H9 (cell line): ENCODE results near the gene CD1C. TPM values are rescaled to one million over a fixed set of nuclear protein-coding genes. Genes with fewer than 3 reads are reported as not detected.

Source experiments
- DNase-seq: peaks from one replicate; pipeline ENCODE4 v3.0.0-alpha.2; 2017
- H2AFZ ChIP-seq: one replicate; pipeline ENCODE4 v1.6.1; 2013; ENCODE audit warnings: mild to moderate bottlenecking, low read length, control low read depth, moderate library complexity
- H2AK5ac ChIP-seq: 2 replicates; pipeline ENCODE4 v1.6.1; 2013; ENCODE audit warnings: low read length, control low read depth, mixed read lengths; ENCODE audit not compliant: insufficient read length
- H2BK120ac ChIP-seq: one replicate; pipeline ENCODE4 v1.6.1; 2013; ENCODE audit warnings: low read depth, mild to moderate bottlenecking, low read length, control low read depth, inconsistent platforms; ENCODE audit not compliant: poor library complexity, severe bottlenecking
- H2BK12ac ChIP-seq: 2 replicates; pipeline ENCODE4 v1.6.1; 2013; ENCODE audit warnings: low read length, control low read depth, mixed read lengths, low read depth; ENCODE audit not compliant: insufficient read length
- H2BK15ac ChIP-seq: 2 replicates; pipeline ENCODE4 v1.6.1; 2013; ENCODE audit warnings: low read depth, low read length, control low read depth
- H2BK20ac ChIP-seq: one replicate; pipeline ENCODE4 v1.6.1; 2013; ENCODE audit warnings: low read depth, mild to moderate bottlenecking, low read length, control low read depth, inconsistent platforms; ENCODE audit not compliant: poor library complexity, severe bottlenecking
- H2BK5ac ChIP-seq: 2 replicates; pipeline ENCODE4 v1.6.1; 2013; ENCODE audit warnings: low read length, control low read depth, mixed read lengths; ENCODE audit not compliant: insufficient read length
- H3K14ac ChIP-seq: 2 replicates; pipeline ENCODE4 v1.6.1; 2013; ENCODE audit warnings: low read length, control low read depth; ENCODE audit not compliant: insufficient read depth
- H3K18ac ChIP-seq: 2 replicates; pipeline ENCODE4 v1.6.1; 2013; ENCODE audit warnings: low read depth, mild to moderate bottlenecking, mixed read lengths, low read length, control low read depth; ENCODE audit not compliant: insufficient read length
- H3K23ac ChIP-seq: 2 replicates; pipeline ENCODE4 v1.6.1; 2013; ENCODE audit warnings: low read length, control low read depth, mixed read lengths, low read depth; ENCODE audit not compliant: insufficient read length
- H3K23me2 ChIP-seq: 2 replicates; pipeline ENCODE4 v1.6.1; 2013; ENCODE audit warnings: low read depth, mild to moderate bottlenecking, mixed read lengths, low read length, control low read depth; ENCODE audit not compliant: insufficient read length, poor library complexity, severe bottlenecking
- H3K27ac ChIP-seq: 2 replicates; pipeline ENCODE4 v1.5.1; 2013; ENCODE audit warnings: low read length, control low read depth, mixed read lengths, low read depth; ENCODE audit not compliant: insufficient read length
- H3K27me3 ChIP-seq: 2 replicates; pipeline ENCODE4 v1.6.1; 2013; ENCODE audit warnings: low read length, control low read depth, inconsistent platforms; ENCODE audit not compliant: insufficient read depth
- H3K4ac ChIP-seq: 2 replicates; pipeline ENCODE4 v1.6.1; 2013; ENCODE audit warnings: low read depth, mild to moderate bottlenecking, control low read depth, inconsistent platforms, low read length, moderate library complexity
- H3K4me1 ChIP-seq: 2 replicates; pipeline ENCODE4 v1.6.1; 2013; ENCODE audit warnings: low read length, control low read depth, inconsistent platforms; ENCODE audit not compliant: insufficient read depth
- H3K4me2 ChIP-seq: 2 replicates; pipeline ENCODE4 v1.6.1; 2013; ENCODE audit warnings: low read length, control low read depth, mixed read lengths; ENCODE audit not compliant: insufficient read length, insufficient read depth
- H3K56ac ChIP-seq: 2 replicates; pipeline ENCODE4 v1.6.1; 2013; ENCODE audit warnings: low read depth, mild to moderate bottlenecking, mixed read lengths, low read length, control low read depth; ENCODE audit not compliant: insufficient read length
- H3K79me1 ChIP-seq: 2 replicates; pipeline ENCODE4 v1.6.1; 2013; ENCODE audit warnings: low read depth, mild to moderate bottlenecking, moderate library complexity, low read length, control low read depth, inconsistent platforms; ENCODE audit not compliant: insufficient read depth, poor library complexity, severe bottlenecking
- H3K79me2 ChIP-seq: 2 replicates; pipeline ENCODE4 v1.6.1; 2013; ENCODE audit warnings: low read length, control low read depth, inconsistent platforms; ENCODE audit not compliant: insufficient read depth
- H3K9ac ChIP-seq: 2 replicates; pipeline ENCODE4 v1.6.1; 2013; ENCODE audit warnings: low read length, control low read depth, mixed read lengths; ENCODE audit not compliant: insufficient read length; ENCODE audit errors: extremely low read depth
- H3K9me3 ChIP-seq: one replicate; pipeline ENCODE4 v1.6.1; 2013; ENCODE audit warnings: low read depth, low read length, inconsistent platforms; ENCODE audit not compliant: control insufficient read depth
- H3T11ph ChIP-seq: one replicate; pipeline ENCODE4 v1.6.1; 2013; ENCODE audit warnings: mild to moderate bottlenecking, low read length, control low read depth, inconsistent platforms
- H4K20me1 ChIP-seq: one replicate; pipeline ENCODE4 v1.6.1; 2013; ENCODE audit not compliant: control insufficient read depth, insufficient read length, insufficient read depth
- H4K5ac ChIP-seq: 2 replicates; pipeline ENCODE4 v1.6.1; 2013; ENCODE audit warnings: low read depth, mild to moderate bottlenecking, mixed read lengths, low read length, control low read depth; ENCODE audit not compliant: insufficient read length
- H4K8ac ChIP-seq: replicated peaks from 2 replicates; pipeline ENCODE4 v1.6.1; 2013; ENCODE audit warnings: low read length, control low read depth, mixed read lengths, low read depth; ENCODE audit not compliant: insufficient read length
- H4K91ac ChIP-seq: 2 replicates; pipeline ENCODE4 v1.6.1; 2013; ENCODE audit warnings: low read depth, mild to moderate bottlenecking, moderate library complexity, mixed read lengths, low read length, control low read depth; ENCODE audit not compliant: insufficient read length
- H3K27ac Mint-ChIP-seq, 3 experiments: 2 replicates in 2 of 3; 3 replicates in 1 of 3; pipeline ENCODE4 v1.8.0; 2020 to 2021; ENCODE audit warnings: mixed read lengths in 3 of 3, mild to moderate bottlenecking in 1 of 3, moderate library complexity in 1 of 3
- H3K27me3 Mint-ChIP-seq: 2 replicates; pipeline ENCODE4 v1.8.0; 2021; ENCODE audit warnings: low read depth, mild to moderate bottlenecking, moderate library complexity, mixed read lengths
- H3K36me3 Mint-ChIP-seq, 3 experiments: 2 replicates in 2 of 3; 3 replicates in 1 of 3; pipeline ENCODE4 v1.8.0; 2020 to 2021; ENCODE audit warnings: low read depth in 3 of 3, mixed read lengths in 3 of 3; ENCODE audit not compliant: insufficient read depth in 1 of 3
- H3K4me1 Mint-ChIP-seq, 2 experiments: 2 replicates each; pipeline ENCODE4 v1.8.0; 2020; ENCODE audit warnings: mixed read lengths in 2 of 2
- H3K4me3 Mint-ChIP-seq, 2 experiments: 2 replicates in 1 of 2; 3 replicates in 1 of 2; pipeline ENCODE4 v1.8.0; 2020 to 2021; ENCODE audit warnings: mild to moderate bottlenecking in 2 of 2, mixed read lengths in 2 of 2, moderate library complexity in 1 of 2
- H3K9me3 Mint-ChIP-seq, 2 experiments: 2 replicates in 1 of 2; 3 replicates in 1 of 2; pipeline ENCODE4 v1.8.0; 2020; ENCODE audit warnings: mild to moderate bottlenecking in 2 of 2, mixed read lengths in 2 of 2, moderate library complexity in 1 of 2
- CTCF ChIP-seq: fragments of 200-600 bp; sonication (generic); conservative IDR thresholded peaks from 3 replicates; pipeline ENCODE4 v1.8.0; 2021; ENCODE audit warnings: antibody characterized with exemption, mild to moderate bottlenecking
- WGBS: extraction: QIAGEN DNeasy Blood & Tissue Kit; methylation state at CpG from one replicate; pipeline ENCODE4 v1.1.7; 2013; ENCODE audit warnings: missing lambda C conversion rate, low lambda C conversion rate, mixed read lengths; ENCODE audit not compliant: insufficient read length; ENCODE audit errors: extremely low coverage; 5-methylcytosine and 5-hydroxymethylcytosine counted together
- total RNA-seq: library from RNA; stranded (reverse); gene quantifications from 2 replicates; pipeline ENCODE4 v1.2.1, GENCODE V29; 2021

CD1C gene
- total RNA-seq, 1 experiment from 2014 or later, result not detected

DNA sequence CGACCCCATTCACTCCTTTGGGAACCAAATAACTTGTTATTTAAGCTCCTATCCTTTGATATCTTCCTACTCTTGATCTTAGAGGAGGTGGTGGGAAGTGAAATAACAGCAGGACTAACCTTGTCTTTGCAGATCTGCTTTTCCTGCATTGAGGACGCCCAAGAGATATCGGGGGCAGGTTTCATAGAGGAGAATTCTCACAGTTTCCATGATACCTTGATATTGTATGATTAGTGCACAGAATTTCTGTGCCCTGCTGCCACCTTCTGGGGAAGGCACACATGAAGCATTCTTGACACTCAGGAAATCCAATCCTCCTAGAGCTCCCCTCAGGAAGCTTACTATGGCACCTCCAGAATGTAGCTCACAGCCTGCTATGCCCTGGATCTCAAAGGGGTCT lies 40.0 kb downstream of the CD1C start:
- H2BK12ac ChIP-seq, result no peak overlapping the region
- TF ChIP-seq CTCF, result peak; percentile 55
- Mint-ChIP-seq H3K27ac (no peak overlapping the region), H3K36me3 (no peaks in the 10 kb centered on the region), H3K27me3 (no peaks in the 10 kb centered on the region; the same call in 1 of the 2 replicates), H3K9me3 (no peaks in the 10 kb centered on the region), H3K4me1 (no peaks in the 10 kb centered on the region), H3K4me3 (no peak overlapping the region)
- H3K18ac ChIP-seq, result no peak overlapping the region
- no CpG with 5 or more reads among the region's 3 CpGs for WGBS
- no peaks in the 10 kb centered on the region for H4K20me1 ChIP-seq
- no peaks in the 10 kb centered on the region for H3K9me3 ChIP-seq
- no peak overlapping the region for H2BK5ac ChIP-seq
- no peaks in the 10 kb centered on the region for H3K27me3 ChIP-seq
- H3T11ph ChIP-seq, result no peak overlapping the region
- H2AK5ac ChIP-seq, result no peak overlapping the region
- no peaks in the 10 kb centered on the region for H3K79me2 ChIP-seq
- no peak overlapping the region for H3K14ac ChIP-seq
- no peak overlapping the region for H2BK20ac ChIP-seq
- H2AFZ ChIP-seq, result no peak overlapping the region
- H3K79me1 ChIP-seq, result no peaks in the 10 kb centered on the region
- H3K23me2 ChIP-seq, result no peaks in the 10 kb centered on the region
- no peak overlapping the region for H2BK15ac ChIP-seq
- DNase-seq, result no peak
- no peaks in the 10 kb centered on the region for H3K4me1 ChIP-seq
- H3K27ac ChIP-seq, result no peak overlapping the region
- H4K91ac ChIP-seq, result no peak overlapping the region
- H4K5ac ChIP-seq, result no peak overlapping the region
- no peak overlapping the region for H3K4me2 ChIP-seq
- no peak overlapping the region for H4K8ac ChIP-seq
- H3K56ac ChIP-seq, result no peak overlapping the region
- no peak overlapping the region for H2BK120ac ChIP-seq
- no peak overlapping the region for H3K23ac ChIP-seq
- H3K4ac ChIP-seq, result no peak overlapping the region
- H3K9ac ChIP-seq, result no peak overlapping the region
